Measurements from ENCODE around the gene GLIS1. TPM values are rescaled to one million over a fixed set of nuclear protein-coding genes. Genes with fewer than 3 reads are reported as not detected.

The GLIS1 gene
- polyA plus RNA-seq, 1 donor (not counting 4 experiments of a cell fraction or from before 2014, with no cell fraction given): not detected

- Histone ChIP-seq H2AFZ (ENCODE audit: control insufficient read depth, low read length) (no peak overlapping the region), H3K4me3 (ENCODE audit: control insufficient read depth in 2 of 3, extremely low read depth in 1 of 3, insufficient read depth in 2 of 3, low read depth in 1 of 3, low read length in 3 of 3) (no peak overlapping the region), H3K9me3 (ENCODE audit: control insufficient read depth, low read depth, low read length) (no peaks in the 10 kb centered on the region), H3K9me1 (ENCODE audit: control insufficient read depth, extremely low read depth, insufficient read depth, low read length) (no peaks in the 10 kb centered on the region), H3K4me1 (ENCODE audit: control insufficient read depth, extremely low read depth, insufficient read depth, low read length) (no peaks in the 10 kb centered on the region), H3K4me2 (ENCODE audit: control insufficient read depth, extremely low read depth, insufficient read depth, low read depth, low read length) (no peak overlapping the region), H3K27me3 (ENCODE audit: control insufficient read depth, extremely low read depth, insufficient read depth, low read length) (peaks cover 17% of the 10 kb centered on the region), H3K27ac (ENCODE audit: control insufficient read depth, insufficient read depth, low read length) (no peak overlapping the region), H4K20me1 (ENCODE audit: control insufficient read depth, extremely low read depth, insufficient read depth, low read length) (no peaks in the 10 kb centered on the region), H3K79me2 (ENCODE audit: control insufficient read depth, insufficient read depth, low read length) (no peaks in the 10 kb centered on the region), H3K9ac (ENCODE audit: control insufficient read depth, extremely low read depth, insufficient read depth, low read length) (no peak overlapping the region), H3K36me3 (ENCODE audit: control insufficient read depth in 2 of 2, extremely low read depth in 1 of 2, insufficient read depth in 2 of 2, low read length in 2 of 2) (no peaks in the 10 kb centered on the region)
- no peak for TF ChIP-seq EZH2 (IDR thresholded peaks at IDR 0.05; ENCODE audit: low read length)
- TF ChIP-seq CTCF (optimal IDR thresholded peaks at IDR 0.05 in 1 of 3, IDR thresholded peaks at IDR 0.05 in 1 of 3, conservative IDR thresholded peaks at IDR 0.05 in 1 of 3; ENCODE audit: extremely low read depth in 1 of 3, insufficient read depth in 2 of 3, low read length in 3 of 3): no peak
- dilution Hi-C loops (cut with MboI; ENCODE audit: extremely low pct_ligation_motif_present, low sequenced_read_pairs): no loop called here
- DNase-seq (ENCODE audit: low read depth, low spot score) (no peak), FAIRE-seq (no peak)
These were observed 213.4 kb downstream of the GLIS1 start for GRCh38 chr1:53525595-53525994.

- dilution Hi-C loops (cut with MboI; ENCODE audit: extremely low pct_ligation_motif_present, low sequenced_read_pairs): no loop called here
- Histone ChIP-seq H3K9me1 (ENCODE audit: control insufficient read depth, extremely low read depth, insufficient read depth, low read length) (no peaks in the 10 kb centered on the region), H3K36me3 (ENCODE audit: control insufficient read depth in 2 of 2, extremely low read depth in 1 of 2, insufficient read depth in 2 of 2, low read length in 2 of 2) (no peaks in the 10 kb centered on the region), H2AFZ (ENCODE audit: control insufficient read depth, low read length) (no peak overlapping the region), H3K27ac (ENCODE audit: control insufficient read depth, insufficient read depth, low read length) (no peak overlapping the region), H3K79me2 (ENCODE audit: control insufficient read depth, insufficient read depth, low read length) (no peaks in the 10 kb centered on the region), H3K4me2 (ENCODE audit: control insufficient read depth, extremely low read depth, insufficient read depth, low read depth, low read length) (no peak overlapping the region), H3K9ac (ENCODE audit: control insufficient read depth, extremely low read depth, insufficient read depth, low read length) (no peak overlapping the region), H3K27me3 (ENCODE audit: control insufficient read depth, extremely low read depth, insufficient read depth, low read length) (peaks cover 17% of the 10 kb centered on the region), H3K9me3 (ENCODE audit: control insufficient read depth, low read depth, low read length) (no peaks in the 10 kb centered on the region), H4K20me1 (ENCODE audit: control insufficient read depth, extremely low read depth, insufficient read depth, low read length) (no peaks in the 10 kb centered on the region), H3K4me1 (ENCODE audit: control insufficient read depth, extremely low read depth, insufficient read depth, low read length) (no peaks in the 10 kb centered on the region), H3K4me3 (ENCODE audit: control insufficient read depth in 2 of 3, extremely low read depth in 1 of 3, insufficient read depth in 2 of 3, low read depth in 1 of 3, low read length in 3 of 3) (no peak overlapping the region)
- no peak for DNase-seq (ENCODE audit: low read depth, low spot score)
- no peak for TF ChIP-seq CTCF (optimal IDR thresholded peaks at IDR 0.05 in 1 of 3, IDR thresholded peaks at IDR 0.05 in 1 of 3, conservative IDR thresholded peaks at IDR 0.05 in 1 of 3; ENCODE audit: extremely low read depth in 1 of 3, insufficient read depth in 2 of 3, low read length in 3 of 3)
- no peak for TF ChIP-seq EZH2 (IDR thresholded peaks at IDR 0.05; ENCODE audit: low read length)
- no peak for FAIRE-seq
These were observed 214.3 kb downstream of the GLIS1 start for GRCh38 chr1:53524428-53525375.

Data from keratinocyte (primary cell).